ENCODE data around the gene RBM20. TPM values are rescaled to one million over a fixed set of nuclear protein-coding genes. Genes with fewer than 3 reads are reported as not detected.
A peak's percentile ranks its signal among the peaks of the same experiment; 100 is the strongest.

Gene RBM20
- total and polyA plus RNA-seq, 12 donors: 0.07 to 2.3 (median 0.28) TPM; not detected in 2

- DNase-seq: peak in 6 of 7 donors; percentile 47 to 79 (median 66)
- peaks cover 0 to 8% of the 10 kb centered on the region in 2 donors for H3K4me1 ChIP-seq (replicated peaks in 1 of 2)
- H3K27ac ChIP-seq: no peak overlapping the region
- no peaks in the 10 kb centered on the region for H3K27me3 ChIP-seq
- TF ChIP-seq CTCF (IDR thresholded peaks at IDR 0.05) (peak; percentile 36 to 78 (median 66)), POLR2A (IDR thresholded peaks at IDR 0.05) (no peak)
- intact Hi-C loops (cut with DNase I): loop anchor here in 1 of 2 donors (2.0 to 5.0 kb wide), 2 partner anchors 69 to 93 kb away; no protein-coding TSS in a partner anchor
- no peaks in the 10 kb centered on the region for H3K36me3 ChIP-seq (replicated peaks in 1 of 2)
- no peak overlapping the region for H3K4me3 ChIP-seq
- no peaks in the 10 kb centered on the region for H3K9me3 ChIP-seq (replicated peaks in 1 of 3)
- WGBS, 4 donors: 24 to 27% (median 26%) methylated on average over 5 to 6 of the region's 6 CpGs
Measured at GRCh38 chr10:110803830-110804338, 159.7 kb downstream of the RBM20 start.

- WGBS, 4 donors: 86 to 100% (median 95%) methylated on average over 1 of the region's 1 CpG
Measured at GRCh38 chr10:110804376-110804775, 160.2 kb downstream of the RBM20 start.

GRCh38 chr10:110805292-110805691 lies 161.2 kb downstream of the RBM20 start:
- Histone ChIP-seq H3K4me1 (replicated peaks in 1 of 2) (peaks cover 0 to 8% of the 10 kb centered on the region in 2 donors), H3K9me3 (replicated peaks in 1 of 3) (no peaks in the 10 kb centered on the region), H3K4me3 (no peak overlapping the region), H3K27ac (no peak overlapping the region), H3K27me3 (no peaks in the 10 kb centered on the region), H3K36me3 (replicated peaks in 1 of 2) (no peaks in the 10 kb centered on the region)
- no peak for TF ChIP-seq CTCF (IDR thresholded peaks at IDR 0.05)
- no peak for TF ChIP-seq POLR2A (IDR thresholded peaks at IDR 0.05)
- intact Hi-C loops (cut with DNase I): no loop called here
- 69 to 92% (median 85%) methylated on average over 4 to 5 of the region's 5 CpGs for WGBS, 4 donors
- no peak for DNase-seq

More at GRCh38 chr10:110804376-110804775, 160.2 kb downstream of the RBM20 start:
- DNase-seq: no peak
- Histone ChIP-seq H3K9me3 (replicated peaks in 1 of 3) (no peaks in the 10 kb centered on the region), H3K27ac (no peak overlapping the region), H3K4me1 (replicated peaks in 1 of 2) (peaks cover 0 to 8% of the 10 kb centered on the region in 2 donors), H3K27me3 (no peaks in the 10 kb centered on the region), H3K36me3 (replicated peaks in 1 of 2) (no peaks in the 10 kb centered on the region), H3K4me3 (no peak overlapping the region)
- intact Hi-C loops (cut with DNase I): loop anchor here in 1 of 2 donors (5.0 kb wide), 1 partner anchor 93 kb away; no protein-coding TSS in a partner anchor
- TF ChIP-seq CTCF (IDR thresholded peaks at IDR 0.05) (no peak), POLR2A (IDR thresholded peaks at IDR 0.05) (no peak)

DNA sequence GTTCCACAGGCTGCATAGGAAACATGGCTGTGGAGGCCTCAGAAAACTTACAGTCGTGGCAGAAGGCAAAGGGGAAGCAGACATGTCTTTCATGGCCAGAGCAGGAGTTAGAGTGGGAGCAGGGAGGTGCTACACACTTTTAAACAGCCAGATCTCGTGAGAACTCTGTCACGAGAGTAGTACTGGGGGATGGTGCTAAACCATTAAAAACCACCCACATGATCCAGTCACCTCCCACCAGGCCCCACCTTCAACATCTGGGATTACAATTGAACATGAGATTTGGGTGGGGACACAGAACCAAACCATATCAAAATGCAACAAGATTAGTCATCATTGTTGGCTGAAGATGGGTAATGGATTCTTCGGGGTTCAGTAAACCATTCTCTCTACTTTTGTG lies 162.2 kb downstream of the RBM20 start:
- intact Hi-C loops (cut with DNase I): no loop called here
- no peaks in the 10 kb centered on the region for H3K27me3 ChIP-seq
- 67 to 89% (median 86%) methylated on average over 4 of the region's 4 CpGs for WGBS, 4 donors
- H3K36me3 ChIP-seq (replicated peaks in 1 of 2): no peaks in the 10 kb centered on the region
- no peak for DNase-seq
- H3K4me1 ChIP-seq (replicated peaks in 1 of 2): peaks cover 0 to 8% of the 10 kb centered on the region in 2 donors
- H3K4me3 ChIP-seq: no peak overlapping the region
- no peaks in the 10 kb centered on the region for H3K9me3 ChIP-seq (replicated peaks in 1 of 3)
- H3K27ac ChIP-seq: no peak overlapping the region
- TF ChIP-seq POLR2A (IDR thresholded peaks at IDR 0.05) (no peak), CTCF (IDR thresholded peaks at IDR 0.05) (no peak)

Measured in adrenal gland (tissue), 12 donors.